GM12873 (cell line): Measurements from ENCODE around the gene THAP4.

Experiments
- CTCF ChIP-seq: IDR thresholded peaks from 2 replicates; pipeline ENCODE4 v1.5.1; 2012; ENCODE audit warnings: low read depth, mild to moderate bottlenecking, moderate library complexity, low read length, control low read depth; ENCODE audit not compliant: insufficient read depth; ENCODE audit errors: missing control alignments

Gene THAP4

DNA sequence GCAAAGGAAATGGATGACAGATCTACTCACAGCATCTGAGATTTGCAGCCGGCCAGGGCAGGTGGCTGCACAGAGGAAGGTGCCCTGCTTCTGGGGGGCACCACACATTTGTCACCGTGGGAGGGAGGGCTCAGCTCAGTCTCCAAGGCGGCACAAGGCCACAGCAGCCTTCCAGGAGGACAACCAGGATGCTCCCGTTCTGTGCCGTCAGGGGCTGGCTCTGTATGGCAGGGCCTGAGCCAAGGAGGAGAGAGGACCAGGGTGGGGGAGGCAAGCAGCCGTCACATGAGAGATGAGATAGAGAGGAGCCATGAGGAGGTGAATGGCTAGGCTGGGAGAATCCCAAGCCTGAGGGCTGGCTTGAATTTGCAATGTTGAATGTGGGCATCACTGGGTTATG lies 83.0 kb downstream of the THAP4 start:
- no peak for TF ChIP-seq CTCF

DNA sequence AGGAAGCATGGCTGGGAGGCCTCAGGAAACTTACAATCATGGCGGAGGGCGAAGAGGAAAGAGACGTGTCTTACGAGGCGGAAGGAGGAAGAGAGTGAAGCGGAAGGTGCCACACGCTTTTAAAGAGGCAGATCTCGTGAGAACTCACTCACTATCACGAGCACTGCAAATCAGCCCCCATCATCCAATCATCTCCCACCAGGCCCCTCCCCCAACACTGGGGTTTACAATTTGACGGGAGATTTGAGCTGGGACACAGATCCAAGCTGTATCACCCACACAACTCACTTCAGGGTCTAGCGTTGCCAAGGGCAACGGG lies 83.5 kb downstream of the THAP4 start:
- TF ChIP-seq CTCF, result no peak

- no peak for TF ChIP-seq CTCF
Measured at GRCh38 chr2:241551998-241552737, 84.8 kb downstream of the THAP4 start.

- no peak for TF ChIP-seq CTCF
Measured at GRCh38 chr2:241551599-241551997, 85.4 kb downstream of the THAP4 start.

DNA sequence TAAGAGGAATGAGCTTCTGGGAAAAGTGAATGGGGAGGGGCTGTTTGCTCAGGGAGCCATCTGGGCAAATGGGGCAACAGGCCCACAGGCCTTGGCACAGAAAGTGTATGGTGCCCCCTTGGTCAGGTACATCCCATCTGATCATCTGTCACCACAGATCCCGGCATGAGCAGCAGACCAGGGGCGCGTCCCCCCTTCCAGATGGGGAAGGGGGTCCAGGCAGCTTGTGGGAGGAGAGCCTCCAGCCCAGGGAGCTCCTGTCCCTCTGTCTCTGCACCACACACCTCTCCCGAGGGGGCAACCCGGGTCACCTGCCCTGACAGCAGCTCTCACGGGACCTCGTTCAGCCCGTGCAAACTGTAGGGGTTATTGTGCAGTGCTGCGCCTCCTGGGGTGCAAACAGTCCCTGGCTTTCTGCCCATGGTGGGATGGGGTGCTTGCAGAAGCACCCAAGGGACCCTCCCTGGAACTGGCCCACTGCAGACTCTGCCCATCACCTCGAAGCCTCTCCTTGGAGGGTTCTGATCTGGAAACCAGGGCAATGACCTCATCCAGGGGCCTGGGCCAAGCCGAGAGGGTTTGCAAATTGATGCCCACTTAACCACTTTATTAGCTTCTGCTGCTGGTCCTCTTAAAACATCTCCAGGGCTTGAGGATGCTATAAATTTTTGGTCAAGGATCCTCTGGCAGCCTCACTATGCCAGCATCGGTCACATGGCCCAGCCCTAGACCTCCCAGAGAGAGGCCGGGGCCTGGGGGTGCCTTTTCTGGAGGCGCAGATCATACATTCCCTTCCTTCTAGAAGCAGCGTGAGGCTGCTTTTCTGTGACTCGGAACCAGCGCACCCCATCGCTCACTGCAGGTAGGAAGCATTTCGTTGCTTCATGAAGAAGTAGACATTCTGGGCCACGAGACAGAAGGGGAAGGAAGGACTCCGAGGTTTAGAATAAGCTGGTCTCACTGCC lies 86.1 kb downstream of the THAP4 start:
- no peak for TF ChIP-seq CTCF

GRCh38 chr2:241548451-241548835 lies 88.5 kb downstream of the THAP4 start:
- no peak for TF ChIP-seq CTCF

GRCh38 chr2:241547781-241548450 lies 89.0 kb downstream of the THAP4 start:
- no peak for TF ChIP-seq CTCF
